Measurements from ENCODE around the gene SLC26A1.

The SLC26A1 gene

DNA sequence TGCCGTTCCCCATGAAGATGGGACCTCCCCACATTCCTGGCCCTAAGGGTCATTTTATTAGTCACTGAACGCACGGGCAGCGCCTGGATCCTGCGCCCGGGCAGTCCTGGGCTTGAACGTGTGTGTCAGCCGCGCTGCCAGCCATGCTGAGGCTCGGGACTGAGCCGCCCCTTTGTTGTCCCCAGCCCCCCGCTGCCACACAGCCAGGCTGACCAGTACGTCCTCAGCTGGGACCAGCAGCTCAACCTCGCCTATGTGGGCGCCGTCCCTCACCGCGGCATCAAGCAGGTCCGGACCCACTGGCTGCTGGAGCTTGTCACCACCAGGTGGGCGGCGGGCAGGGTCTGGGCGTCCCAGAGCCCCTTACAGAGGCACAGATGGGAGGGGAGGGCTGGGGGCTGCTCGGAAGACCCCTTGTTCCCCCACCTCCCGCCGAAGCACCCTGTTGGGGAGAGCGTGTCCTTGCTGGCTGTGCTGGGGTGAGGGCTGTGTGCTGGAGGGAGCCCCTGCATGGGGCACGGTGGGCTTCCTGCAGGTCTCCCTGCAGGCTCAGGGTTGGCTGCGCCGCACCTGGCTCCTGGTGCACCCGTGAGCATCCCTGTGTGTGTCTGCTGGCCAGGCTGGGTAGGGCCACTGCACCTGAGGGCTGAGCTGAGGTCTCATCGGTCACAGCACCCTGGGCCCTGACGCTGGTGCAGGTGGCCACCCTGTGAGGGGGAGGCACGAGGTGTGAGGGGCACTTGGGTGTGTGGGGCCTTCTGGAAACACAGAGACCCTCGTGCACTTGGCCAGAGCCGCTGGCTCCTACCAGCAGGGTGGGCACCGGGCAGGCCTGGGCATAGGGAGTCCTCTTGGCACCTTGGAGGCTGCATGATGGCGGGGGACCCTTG, 5.3 kb downstream of the SLC26A1 start:
- peak overlapping the region; percentile 54 for H3K4me3 ChIP-seq (ENCODE audit: control insufficient read depth, low read depth, low read length)
- TF ChIP-seq, protein P1, sequence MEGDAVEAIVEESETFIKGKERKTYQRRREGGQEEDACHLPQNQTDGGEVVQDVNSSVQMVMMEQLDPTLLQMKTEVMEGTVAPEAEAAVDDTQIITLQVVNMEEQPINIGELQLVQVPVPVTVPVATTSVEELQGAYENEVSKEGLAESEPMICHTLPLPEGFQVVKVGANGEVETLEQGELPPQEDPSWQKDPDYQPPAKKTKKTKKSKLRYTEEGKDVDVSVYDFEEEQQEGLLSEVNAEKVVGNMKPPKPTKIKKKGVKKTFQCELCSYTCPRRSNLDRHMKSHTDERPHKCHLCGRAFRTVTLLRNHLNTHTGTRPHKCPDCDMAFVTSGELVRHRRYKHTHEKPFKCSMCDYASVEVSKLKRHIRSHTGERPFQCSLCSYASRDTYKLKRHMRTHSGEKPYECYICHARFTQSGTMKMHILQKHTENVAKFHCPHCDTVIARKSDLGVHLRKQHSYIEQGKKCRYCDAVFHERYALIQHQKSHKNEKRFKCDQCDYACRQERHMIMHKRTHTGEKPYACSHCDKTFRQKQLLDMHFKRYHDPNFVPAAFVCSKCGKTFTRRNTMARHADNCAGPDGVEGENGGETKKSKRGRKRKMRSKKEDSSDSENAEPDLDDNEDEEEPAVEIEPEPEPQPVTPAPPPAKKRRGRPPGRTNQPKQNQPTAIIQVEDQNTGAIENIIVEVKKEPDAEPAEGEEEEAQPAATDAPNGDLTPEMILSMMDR (conservative IDR thresholded peaks at IDR 0.05; ENCODE audit: control insufficient read depth, insufficient read depth, low read depth, low read length): no peak
- DNase-seq (ENCODE audit: low read depth): peak; percentile 68

GRCh38 chr4:986879-987623, 6.2 kb downstream of the SLC26A1 start, which contains the start of gene IDUA:
TSS of gene IDUA (plus strand) at chr4:987044. CDS start at chr4:987085, 41 bp downstream.
- TF ChIP-seq, protein P1 (conservative IDR thresholded peaks at IDR 0.05; ENCODE audit: control insufficient read depth, insufficient read depth, low read depth, low read length): no peak
- H3K4me3 ChIP-seq (ENCODE audit: control insufficient read depth, low read depth, low read length): peak within 1 kb of the TSS; percentile 54
- DNase-seq (ENCODE audit: low read depth): peak; percentile 44

DNA sequence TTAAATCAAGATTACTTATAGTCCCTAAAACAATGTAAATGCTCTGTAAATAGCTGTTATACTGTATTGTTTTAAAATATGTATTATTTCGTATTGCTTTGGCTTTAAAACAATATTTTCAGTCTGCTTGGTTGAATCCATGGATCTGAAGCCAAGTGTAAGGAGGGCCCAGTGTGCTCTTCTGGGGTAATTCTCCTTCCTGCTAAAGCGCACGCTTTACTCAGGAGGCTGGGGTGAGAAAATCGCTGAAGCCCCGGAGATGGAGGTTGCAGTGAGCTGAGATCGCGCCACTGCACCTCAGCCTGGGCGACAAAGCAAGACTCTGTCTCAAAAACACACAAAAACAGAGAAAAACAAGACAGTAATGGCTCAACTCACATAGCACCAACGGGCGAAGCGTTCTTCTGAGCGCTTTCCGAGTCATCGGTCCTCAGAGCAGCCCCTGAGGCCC, 6.8 kb downstream of the SLC26A1 start:
- DNase-seq (ENCODE audit: low read depth): no peak
- TF ChIP-seq, protein P1 (conservative IDR thresholded peaks at IDR 0.05; ENCODE audit: control insufficient read depth, insufficient read depth, low read depth, low read length): no peak

GRCh38 chr4:985123-985830, 7.9 kb downstream of the SLC26A1 start:
- DNase-seq (ENCODE audit: low read depth): no peak
- TF ChIP-seq, protein P1 (conservative IDR thresholded peaks at IDR 0.05; ENCODE audit: control insufficient read depth, insufficient read depth, low read depth, low read length): no peak
- no peak overlapping the region for H3K4me3 ChIP-seq (ENCODE audit: control insufficient read depth, low read depth, low read length)

More for the DNA sequence above, 6.8 kb downstream of the SLC26A1 start:
- peak overlapping the region; percentile 54 for H3K4me3 ChIP-seq (ENCODE audit: control insufficient read depth, low read depth, low read length)

DNA sequence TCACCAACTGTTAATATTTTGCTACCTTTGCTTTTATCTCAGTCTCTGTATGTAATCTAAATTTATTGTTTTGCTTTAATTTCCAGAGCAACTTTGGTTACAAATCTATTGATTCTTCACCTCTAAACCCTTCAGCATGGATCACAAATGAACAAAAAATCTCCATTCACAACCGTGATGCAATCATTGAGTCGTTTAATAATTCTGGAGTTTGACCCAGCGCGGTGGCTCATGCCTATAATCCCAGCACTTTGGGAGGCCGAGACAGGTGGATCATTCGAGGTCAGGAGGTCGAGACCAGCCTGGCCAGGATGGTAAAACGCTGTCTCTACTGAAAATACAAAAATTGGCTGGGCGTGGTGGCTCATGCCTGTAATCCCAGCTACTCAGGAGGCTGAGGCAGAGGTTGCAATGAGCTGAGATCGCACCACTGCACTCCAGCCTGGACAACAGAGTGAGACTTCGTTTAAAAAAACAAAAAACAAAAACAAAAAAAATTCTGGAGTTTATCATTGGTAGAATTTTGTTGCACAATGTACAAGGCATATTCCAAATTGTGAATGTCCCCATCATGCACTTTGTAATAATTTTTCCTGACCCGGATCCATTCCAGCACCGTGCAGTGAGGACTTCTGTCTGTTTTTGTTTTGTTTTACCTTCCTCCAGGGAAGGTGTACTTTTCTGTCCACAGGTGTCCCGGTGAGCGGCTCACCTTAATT, 8.7 kb downstream of the SLC26A1 start:
- no peak overlapping the region for H3K4me3 ChIP-seq (ENCODE audit: control insufficient read depth, low read depth, low read length)

More for the DNA sequence above, 8.7 kb downstream of the SLC26A1 start:
- TF ChIP-seq, protein P1 (conservative IDR thresholded peaks at IDR 0.05; ENCODE audit: control insufficient read depth, insufficient read depth, low read depth, low read length): no peak
- DNase-seq (ENCODE audit: low read depth): no peak

All from fibroblast of mammary gland (primary cell).